SK-N-MC (cell line): Measurements from ENCODE around the gene ANKRD13B.

Experiments
- EZH2 ChIP-seq: fragments of 200-600 bp; sonication (generic); IDR thresholded peaks from one replicate; pipeline ENCODE4 v1.6.1; 2017; ENCODE audit warnings: antibody characterized with exemption
- FOXP2 ChIP-seq: optimal IDR thresholded peaks from 2 replicates; pipeline ENCODE3; 2011; ENCODE audit warnings: mild to moderate bottlenecking, moderate library complexity; ENCODE audit not compliant: insufficient read depth; ENCODE audit errors: extremely low read length, control extremely low read depth
- POLR2AphosphoS5 ChIP-seq: IDR thresholded peaks from 2 replicates; pipeline ENCODE4 v1.6.1; 2012; ENCODE audit warnings: mild to moderate bottlenecking, low read depth, low read length, borderline replicate concordance

GRCh38 chr17:29614349-29615047 is 21.6 kb downstream of the ANKRD13B start:
- TF ChIP-seq POLR2AphosphoS5: no peak
- TF ChIP-seq EZH2: no peak
- TF ChIP-seq FOXP2: no peak
